Esophagus muscularis mucosa (tissue), 4 donors: Measurements from ENCODE around the gene SIRT2. TPM values are rescaled to one million over a fixed set of nuclear protein-coding genes. Genes with fewer than 3 reads are reported as not detected.

ENCODE experiments used
- DNase-seq: peaks from one replicate; pipeline ENCODE4 v3.0.0-alpha.2; 2017; ENCODE audit errors: extremely low spot score
- H3K27ac ChIP-seq, 4 donors: fragments of 200-600 bp; sonication (generic); replicated peaks in 1 of 4; 1 replicate in 3 of 4; 2 replicates in 1 of 4; pipeline ENCODE4 v1.5.1; 2016 to 2019; ENCODE audit warnings: mild to moderate bottlenecking in 1 of 4
- H3K27me3 ChIP-seq, 4 donors: fragments of 200-600 bp; sonication (generic); one replicate each; pipeline versions ENCODE4 v1.5.1 to v1.6.0; 2016 to 2019
- H3K36me3 ChIP-seq, 4 donors: fragments of 200-600 bp; sonication (generic); one replicate each; pipeline ENCODE4 v1.5.1; 2016 to 2019
- H3K4me1 ChIP-seq, 4 donors: fragments of 200-600 bp; sonication (generic); one replicate each; pipeline ENCODE4 v1.5.1; 2016 to 2019
- H3K4me3 ChIP-seq, 4 donors: fragments of 200-600 bp; sonication (generic); 1 replicate in 2 of 4; 2 replicates in 2 of 4; pipeline ENCODE4 v1.5.1; 2016 to 2019; ENCODE audit warnings: mild to moderate bottlenecking in 4 of 4, moderate library complexity in 1 of 4
- H3K9me3 ChIP-seq, 4 donors: fragments of 200-600 bp; sonication (generic); 1 replicate in 3 of 4; 2 replicates in 1 of 4; pipeline ENCODE4 v1.5.1; 2016 to 2019
- EP300 ChIP-seq: sonication (generic); formaldehyde crosslinking; IDR thresholded peaks from one replicate; pipeline ENCODE4 v1.6.1; 2017; ENCODE audit warnings: antibody characterized with exemption
- POLR2A ChIP-seq: fragments of 450-650 bp; IDR thresholded peaks from one replicate; pipeline ENCODE4 v1.6.1; 2017; ENCODE audit warnings: antibody characterized with exemption, moderate library complexity, mild to moderate bottlenecking, low read depth
- POLR2AphosphoS5 ChIP-seq, 2 donors: sonication (generic); formaldehyde crosslinking; IDR thresholded peaks; one replicate each; pipeline ENCODE4 v1.6.1; 2017; ENCODE audit warnings: antibody characterized with exemption in 2 of 2
- WGBS: methylation state at CpG from one replicate; pipeline ENCODE4 v1.1.5; 2018; 5-methylcytosine and 5-hydroxymethylcytosine counted together
- intact Hi-C: fragments of 100-400 bp; cut with DNase I; formaldehyde crosslinking; loops from one replicate; pipeline ENCODE4 v1.15.1; 2023
- total RNA-seq, 4 donors: library from RNA; depleted of rRNA; stranded (reverse); fragments of >200 nt; gene quantifications; one replicate each; pipeline versions ENCODE4 v1.1.0 to v1.2.1, GENCODE V29; 2016
- TF ChIP-seq, protein P1 (sequence below), 3 experiments: fragments of 200-600 bp in 2 of 3; fragments of 450-650 bp in 1 of 3; sonication (generic) in 2 of 3; IDR thresholded peaks; one replicate each; pipeline ENCODE4 v1.5.1; 2017 to 2019; ENCODE audit warnings: antibody characterized with exemption in 3 of 3, mild to moderate bottlenecking in 2 of 3, moderate library complexity in 1 of 3

The SIRT2 gene
- total RNA-seq, 4 donors from 2014 or later, result 72.7 to 114 (median 95.0) TPM

DNA sequence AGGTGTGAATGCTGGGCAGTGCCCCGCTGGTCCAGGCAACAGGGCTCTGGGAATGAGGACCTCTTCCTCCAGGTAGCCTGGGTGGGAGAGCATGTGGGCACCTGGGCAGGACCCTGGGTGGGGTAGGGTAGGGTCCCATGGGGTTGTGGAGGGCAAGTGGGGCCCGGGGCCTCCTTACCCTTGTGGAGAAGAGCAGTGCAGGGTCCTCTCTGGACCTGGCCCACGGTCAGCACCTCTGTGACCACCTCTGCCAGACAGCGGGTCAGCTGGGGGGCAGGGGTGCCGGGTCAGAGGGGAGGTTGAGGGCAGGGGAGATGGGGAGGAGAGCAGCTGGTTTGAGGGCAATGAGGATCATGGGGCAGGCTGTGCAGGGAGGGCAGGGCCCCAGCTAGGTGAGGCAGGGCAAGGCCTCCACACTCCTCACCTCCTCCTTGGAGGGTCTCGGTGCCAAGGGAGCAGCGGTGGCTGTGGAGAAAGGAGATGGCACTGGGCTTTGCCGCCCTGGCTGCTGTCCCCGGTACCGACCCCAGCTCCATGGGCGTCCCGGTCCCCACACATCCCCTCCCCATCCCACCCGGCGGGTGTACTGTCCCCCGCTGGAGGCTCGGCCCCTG lies 12.1 kb upstream of the SIRT2 start:
- Histone ChIP-seq H3K36me3 (peaks cover 10 to 43% (median 34%) of the 10 kb centered on the region in 4 donors), H3K9me3 (no peaks in the 10 kb centered on the region), H3K27me3 (peaks cover 0 to 22% (median 9%) of the 10 kb centered on the region in 4 donors), H3K27ac (no peak overlapping the region), H3K4me3 (no peak overlapping the region), H3K4me1 (peaks cover 0 to 6% (median 2%) of the 10 kb centered on the region in 4 donors)
- intact Hi-C loops, result no loop called here
- 95% methylated on average over 5 of the region's 16 CpGs for WGBS
- DNase-seq, result no peak
- TF ChIP-seq POLR2AphosphoS5 (IDR thresholded peaks at IDR 0.05), result no peak
- TF ChIP-seq POLR2A, result no peak
- no peak for TF ChIP-seq EP300
- TF ChIP-seq, protein P1, sequence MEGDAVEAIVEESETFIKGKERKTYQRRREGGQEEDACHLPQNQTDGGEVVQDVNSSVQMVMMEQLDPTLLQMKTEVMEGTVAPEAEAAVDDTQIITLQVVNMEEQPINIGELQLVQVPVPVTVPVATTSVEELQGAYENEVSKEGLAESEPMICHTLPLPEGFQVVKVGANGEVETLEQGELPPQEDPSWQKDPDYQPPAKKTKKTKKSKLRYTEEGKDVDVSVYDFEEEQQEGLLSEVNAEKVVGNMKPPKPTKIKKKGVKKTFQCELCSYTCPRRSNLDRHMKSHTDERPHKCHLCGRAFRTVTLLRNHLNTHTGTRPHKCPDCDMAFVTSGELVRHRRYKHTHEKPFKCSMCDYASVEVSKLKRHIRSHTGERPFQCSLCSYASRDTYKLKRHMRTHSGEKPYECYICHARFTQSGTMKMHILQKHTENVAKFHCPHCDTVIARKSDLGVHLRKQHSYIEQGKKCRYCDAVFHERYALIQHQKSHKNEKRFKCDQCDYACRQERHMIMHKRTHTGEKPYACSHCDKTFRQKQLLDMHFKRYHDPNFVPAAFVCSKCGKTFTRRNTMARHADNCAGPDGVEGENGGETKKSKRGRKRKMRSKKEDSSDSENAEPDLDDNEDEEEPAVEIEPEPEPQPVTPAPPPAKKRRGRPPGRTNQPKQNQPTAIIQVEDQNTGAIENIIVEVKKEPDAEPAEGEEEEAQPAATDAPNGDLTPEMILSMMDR (IDR thresholded peaks at IDR 0.05), result no peak

DNA sequence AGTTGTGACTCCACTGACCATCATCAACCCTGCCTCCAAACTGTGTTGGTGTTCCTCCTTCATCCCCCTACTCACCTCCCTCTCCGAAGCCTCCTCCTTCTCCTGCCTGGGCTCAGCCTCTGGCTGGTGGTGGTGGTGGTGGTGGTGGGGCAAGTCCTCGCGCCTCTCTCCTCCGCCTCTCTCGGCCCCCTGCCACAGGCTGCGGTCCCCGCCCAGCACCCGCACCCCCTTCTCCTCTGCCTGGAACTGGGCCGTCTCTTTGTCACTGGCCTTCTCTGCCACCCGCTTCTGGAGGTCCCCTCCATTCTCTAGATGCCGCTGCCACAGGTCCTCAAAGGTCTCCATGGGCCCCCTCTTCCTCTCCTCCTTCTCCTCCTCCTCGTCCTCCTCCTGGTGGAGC lies 11.1 kb upstream of the SIRT2 start:
- intact Hi-C loops, result no loop called here
- Histone ChIP-seq H3K36me3 (peaks cover 17 to 48% (median 40%) of the 10 kb centered on the region in 4 donors), H3K4me1 (peaks cover 0 to 6% (median 2%) of the 10 kb centered on the region in 4 donors), H3K4me3 (no peak overlapping the region), H3K9me3 (no peaks in the 10 kb centered on the region), H3K27ac (no peak overlapping the region), H3K27me3 (peaks cover 0 to 22% (median 9%) of the 10 kb centered on the region in 4 donors)
- WGBS, result 95% methylated on average over 12 of the region's 12 CpGs
- TF ChIP-seq POLR2A, result no peak
- no peak for DNase-seq

DNA sequence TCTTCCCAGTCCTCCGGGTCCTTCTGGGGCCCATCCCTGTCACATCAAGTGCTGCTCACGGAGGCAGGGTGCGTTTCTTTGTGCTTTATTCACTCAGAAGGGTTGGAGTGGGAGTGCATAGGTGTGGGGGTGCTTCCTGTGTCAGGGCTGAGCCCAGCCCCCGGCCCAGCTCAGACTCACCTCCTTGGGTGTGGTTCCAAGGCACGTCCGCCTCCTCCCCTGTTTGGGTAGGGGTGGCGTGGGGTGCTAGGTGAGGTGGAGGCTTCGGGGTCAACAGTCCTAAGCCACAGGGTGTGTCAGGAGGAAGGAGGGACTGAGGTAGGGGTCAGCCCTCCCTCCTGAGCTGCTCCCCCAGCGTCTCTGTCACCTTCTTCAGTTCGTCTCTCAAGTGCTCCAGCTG lies 9.5 kb upstream of the SIRT2 start:
- Histone ChIP-seq H3K9me3 (no peaks in the 10 kb centered on the region), H3K27me3 (peaks cover 0 to 22% (median 9%) of the 10 kb centered on the region in 4 donors), H3K4me1 (peaks cover 0 to 6% (median 2%) of the 10 kb centered on the region in 4 donors), H3K36me3 (peaks cover 22 to 53% (median 47%) of the 10 kb centered on the region in 4 donors), H3K27ac (no peak overlapping the region), H3K4me3 (no peak overlapping the region)
- TF ChIP-seq POLR2A (no peak), POLR2AphosphoS5 (IDR thresholded peaks at IDR 0.05) (no peak), EP300 (no peak)
- TF ChIP-seq, protein P1 (IDR thresholded peaks at IDR 0.05), result no peak
- DNase-seq, result no peak
- 64% methylated on average over 10 of the region's 10 CpGs for WGBS
- intact Hi-C loops, result no loop called here

DNA sequence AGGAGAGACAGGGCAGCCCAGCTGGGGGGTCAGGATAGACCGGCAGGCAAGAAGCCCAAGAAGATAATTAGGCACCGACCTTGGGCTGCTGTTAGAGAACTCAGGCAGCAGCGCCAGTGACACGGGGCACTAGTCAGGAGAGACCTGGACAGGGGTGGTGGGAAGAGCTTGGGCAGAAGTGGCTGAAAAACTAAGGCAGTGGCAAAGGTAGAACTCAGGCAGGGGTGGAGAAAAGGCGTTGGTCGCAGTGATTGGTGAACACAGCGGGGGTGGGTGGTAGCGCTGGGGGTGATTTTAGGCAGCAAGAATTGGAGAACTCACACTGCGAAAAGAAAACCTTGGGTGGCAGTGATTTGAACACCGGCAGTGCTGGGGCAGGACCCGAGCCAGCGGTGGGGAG lies 8.3 kb upstream of the SIRT2 start:
- TF ChIP-seq EP300 (no peak), POLR2A (no peak), POLR2AphosphoS5 (IDR thresholded peaks at IDR 0.05) (no peak)
- TF ChIP-seq, protein P1 (IDR thresholded peaks at IDR 0.05), result no peak
- no peaks in the 10 kb centered on the region for H3K9me3 ChIP-seq
- WGBS, result 93% methylated on average over 12 of the region's 12 CpGs
- H3K4me3 ChIP-seq, result no peak overlapping the region
- H3K27me3 ChIP-seq, result peaks cover 0 to 22% (median 9%) of the 10 kb centered on the region in 4 donors
- peaks cover 22 to 53% (median 47%) of the 10 kb centered on the region in 4 donors for H3K36me3 ChIP-seq
- DNase-seq, result no peak
- intact Hi-C loops, result no loop called here
- peaks cover 0 to 6% (median 2%) of the 10 kb centered on the region in 4 donors for H3K4me1 ChIP-seq
- no peak overlapping the region for H3K27ac ChIP-seq

DNA sequence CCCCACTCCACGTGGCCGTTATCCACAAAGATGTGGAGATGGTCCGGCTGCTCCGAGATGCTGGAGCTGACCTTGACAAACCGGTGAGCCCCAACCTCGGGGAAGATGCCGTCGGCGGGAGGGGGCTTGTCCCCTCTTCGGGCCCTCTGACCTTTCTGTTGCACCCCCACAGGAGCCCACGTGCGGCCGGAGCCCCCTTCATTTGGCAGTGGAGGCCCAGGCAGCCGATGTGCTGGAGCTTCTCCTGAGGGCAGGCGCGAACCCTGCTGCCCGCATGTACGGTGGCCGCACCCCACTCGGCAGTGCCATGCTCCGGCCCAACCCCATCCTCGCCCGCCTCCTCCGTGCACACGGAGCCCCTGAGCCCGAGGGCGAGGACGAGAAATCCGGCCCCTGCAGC lies 7.8 kb upstream of the SIRT2 start:
- no peak for DNase-seq

More for the DNA sequence above, 7.8 kb upstream of the SIRT2 start:
- peaks cover 0 to 6% (median 2%) of the 10 kb centered on the region in 4 donors for H3K4me1 ChIP-seq
- H3K4me3 ChIP-seq, result no peak overlapping the region
- intact Hi-C loops, result no loop called here
- peaks cover 0 to 19% (median 8%) of the 10 kb centered on the region in 4 donors for H3K27me3 ChIP-seq
- no peak overlapping the region for H3K27ac ChIP-seq
- 91% methylated on average over 25 of the region's 29 CpGs for WGBS
- no peaks in the 10 kb centered on the region for H3K9me3 ChIP-seq
- peaks cover 22 to 53% (median 47%) of the 10 kb centered on the region in 4 donors for H3K36me3 ChIP-seq
- TF ChIP-seq, protein P1 (IDR thresholded peaks at IDR 0.05), result no peak
- TF ChIP-seq EP300 (no peak), POLR2A (no peak), POLR2AphosphoS5 (IDR thresholded peaks at IDR 0.05) (no peak)
